Muscle layer of colon (tissue), 2 donors: ENCODE results near the gene BFAR.
"Not testable (repeated sequence)": the region's sequence is repeated elsewhere in the genome, so short reads cannot be mapped to it uniquely, and the experiment has no call there.

Source experiments
- H3K27ac ChIP-seq: one replicate; pipeline ENCODE4 v1.7.0; 2013; ENCODE audit warnings: low read depth, mild to moderate bottlenecking, low read length, moderate library complexity
- H3K27me3 ChIP-seq, 2 donors: one replicate each; pipeline ENCODE4 v1.7.0; 2013; ENCODE audit warnings: low read length in 2 of 2, mild to moderate bottlenecking in 2 of 2; ENCODE audit not compliant: insufficient read depth in 2 of 2, control insufficient read depth in 1 of 2
- H3K36me3 ChIP-seq: one replicate; pipeline ENCODE4 v1.7.0; 2013; ENCODE audit warnings: mild to moderate bottlenecking, low read length; ENCODE audit not compliant: insufficient read depth
- H3K4me1 ChIP-seq: one replicate; pipeline ENCODE4 v1.7.0; 2013; ENCODE audit warnings: mild to moderate bottlenecking, low read length; ENCODE audit not compliant: insufficient read depth
- H3K4me3 ChIP-seq, 2 donors: one replicate each; pipeline ENCODE4 v1.7.0; 2013; ENCODE audit warnings: low read length in 2 of 2, low read depth in 1 of 2, mild to moderate bottlenecking in 1 of 2, moderate library complexity in 1 of 2
- H3K9ac ChIP-seq: one replicate; pipeline ENCODE4 v1.7.0; 2013; ENCODE audit warnings: low read length
- H3K9me3 ChIP-seq: one replicate; pipeline ENCODE4 v1.7.0; 2013; ENCODE audit warnings: mild to moderate bottlenecking, low read length
- donor health status: abdominal sarcoma.
- donor health status: Adenocarcinoma of cecum.

The BFAR gene

GRCh38 chr16:14672403-14672971 lies 39.7 kb downstream of the BFAR start:
- Histone ChIP-seq H3K27ac (no peak overlapping the region), H3K36me3 (peaks cover 5% of the 10 kb centered on the region), H3K27me3 (no peaks in the 10 kb centered on the region), H3K4me3 (no peak overlapping the region), H3K4me1 (no peaks in the 10 kb centered on the region), H3K9me3 (no peaks in the 10 kb centered on the region), H3K9ac (no peak overlapping the region)

DNA sequence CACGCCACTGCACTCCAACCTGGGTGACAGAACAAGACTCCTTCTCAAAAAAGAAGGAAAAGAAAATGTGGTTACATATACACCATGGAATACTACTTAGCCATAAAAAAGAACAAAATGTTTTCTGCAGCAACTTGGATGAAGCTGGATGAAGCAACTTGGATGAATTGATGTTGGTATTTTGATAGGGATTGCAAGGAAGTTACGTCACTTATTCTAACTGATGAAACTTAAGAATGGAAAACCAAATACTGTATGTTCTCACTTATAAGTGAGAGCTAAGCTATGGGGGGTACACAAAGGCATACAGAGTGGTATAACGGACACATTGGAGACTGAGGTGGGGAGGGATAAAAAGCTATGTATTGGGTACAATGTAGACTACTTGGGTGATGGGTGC lies 43.9 kb downstream of the BFAR start:
- H3K4me3 ChIP-seq: no peak overlapping the region
- H3K27me3 ChIP-seq: no peaks in the 10 kb centered on the region
- no peaks in the 10 kb centered on the region for H3K4me1 ChIP-seq
- no peak overlapping the region for H3K27ac ChIP-seq
- no peaks in the 10 kb centered on the region for H3K36me3 ChIP-seq
- H3K9me3 ChIP-seq: no peaks in the 10 kb centered on the region
- H3K9ac ChIP-seq: no peak overlapping the region

DNA sequence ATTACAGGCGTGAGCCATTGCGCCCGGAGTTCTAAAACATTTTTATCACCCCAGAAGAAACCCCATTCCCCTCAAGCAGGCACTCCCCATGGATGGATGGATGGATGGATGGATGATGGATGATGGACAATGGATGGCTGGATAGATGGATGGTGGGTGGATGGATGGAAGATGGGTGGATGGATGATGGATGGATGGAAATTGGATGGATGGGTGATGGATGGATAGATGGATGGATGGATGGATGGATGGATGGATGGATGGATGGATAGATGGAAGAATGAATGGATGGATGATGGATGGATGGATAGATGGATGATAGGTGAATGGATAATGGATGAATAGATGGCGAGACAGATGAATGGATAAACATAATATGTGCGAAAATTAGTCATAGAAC lies 44.9 kb downstream of the BFAR start:
- Histone ChIP-seq H3K9me3 (no peaks in the 10 kb centered on the region), H3K4me1 (no peaks in the 10 kb centered on the region), H3K9ac (no peak overlapping the region), H3K36me3 (no peaks in the 10 kb centered on the region), H3K27me3 (no peaks in the 10 kb centered on the region), H3K27ac (no peak overlapping the region), H3K4me3 (no peak overlapping the region)

- Histone ChIP-seq H3K9ac (no peak overlapping the region), H3K4me3 (no peak overlapping the region), H3K36me3 (no peaks in the 10 kb centered on the region), H3K27ac (no peak overlapping the region), H3K4me1 (no peaks in the 10 kb centered on the region), H3K9me3 (no peaks in the 10 kb centered on the region), H3K27me3 (no peaks in the 10 kb centered on the region)
These were observed 46.2 kb downstream of the BFAR start for GRCh38 chr16:14678748-14679497.

- H3K36me3 ChIP-seq, H3K27me3 ChIP-seq, H3K4me1 ChIP-seq, H3K9me3 ChIP-seq, H3K27ac ChIP-seq, H3K9ac ChIP-seq, H3K4me3 ChIP-seq: not testable (repeated sequence)
These were observed 47.6 kb downstream of the BFAR start for GRCh38 chr16:14680396-14680795.

GRCh38 chr16:14681115-14681514 lies 48.4 kb downstream of the BFAR start:
- no peaks in the 10 kb centered on the region for H3K27me3 ChIP-seq
- no peaks in the 10 kb centered on the region for H3K36me3 ChIP-seq
- H3K9me3 ChIP-seq: no peaks in the 10 kb centered on the region
- no peak overlapping the region for H3K9ac ChIP-seq
- no peak overlapping the region for H3K27ac ChIP-seq
- no peak overlapping the region for H3K4me3 ChIP-seq
- H3K4me1 ChIP-seq: no peaks in the 10 kb centered on the region

DNA sequence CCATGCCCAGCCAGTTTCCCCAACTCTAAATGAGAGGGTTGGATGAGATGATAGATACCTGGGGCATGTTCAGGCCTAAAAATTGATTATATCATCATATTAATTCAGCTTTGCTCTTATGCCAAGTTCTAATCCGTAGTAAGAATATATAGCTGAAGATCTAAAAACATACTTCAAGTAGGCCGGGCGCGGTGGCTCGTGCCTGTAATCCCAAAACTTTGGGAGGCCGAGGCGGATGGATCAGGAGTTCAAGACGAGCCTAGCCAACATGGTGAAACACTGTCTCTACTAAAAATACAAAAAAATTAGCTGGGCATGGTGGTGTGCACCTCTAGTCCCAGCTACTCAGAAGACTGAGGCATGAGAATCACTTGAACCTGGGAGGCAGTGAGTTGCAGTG lies 49.4 kb downstream of the BFAR start:
- Histone ChIP-seq H3K27ac (no peak overlapping the region), H3K36me3 (no peaks in the 10 kb centered on the region), H3K27me3 (no peaks in the 10 kb centered on the region), H3K9ac (no peak overlapping the region), H3K9me3 (no peaks in the 10 kb centered on the region), H3K4me3 (no peak overlapping the region), H3K4me1 (no peaks in the 10 kb centered on the region)

DNA sequence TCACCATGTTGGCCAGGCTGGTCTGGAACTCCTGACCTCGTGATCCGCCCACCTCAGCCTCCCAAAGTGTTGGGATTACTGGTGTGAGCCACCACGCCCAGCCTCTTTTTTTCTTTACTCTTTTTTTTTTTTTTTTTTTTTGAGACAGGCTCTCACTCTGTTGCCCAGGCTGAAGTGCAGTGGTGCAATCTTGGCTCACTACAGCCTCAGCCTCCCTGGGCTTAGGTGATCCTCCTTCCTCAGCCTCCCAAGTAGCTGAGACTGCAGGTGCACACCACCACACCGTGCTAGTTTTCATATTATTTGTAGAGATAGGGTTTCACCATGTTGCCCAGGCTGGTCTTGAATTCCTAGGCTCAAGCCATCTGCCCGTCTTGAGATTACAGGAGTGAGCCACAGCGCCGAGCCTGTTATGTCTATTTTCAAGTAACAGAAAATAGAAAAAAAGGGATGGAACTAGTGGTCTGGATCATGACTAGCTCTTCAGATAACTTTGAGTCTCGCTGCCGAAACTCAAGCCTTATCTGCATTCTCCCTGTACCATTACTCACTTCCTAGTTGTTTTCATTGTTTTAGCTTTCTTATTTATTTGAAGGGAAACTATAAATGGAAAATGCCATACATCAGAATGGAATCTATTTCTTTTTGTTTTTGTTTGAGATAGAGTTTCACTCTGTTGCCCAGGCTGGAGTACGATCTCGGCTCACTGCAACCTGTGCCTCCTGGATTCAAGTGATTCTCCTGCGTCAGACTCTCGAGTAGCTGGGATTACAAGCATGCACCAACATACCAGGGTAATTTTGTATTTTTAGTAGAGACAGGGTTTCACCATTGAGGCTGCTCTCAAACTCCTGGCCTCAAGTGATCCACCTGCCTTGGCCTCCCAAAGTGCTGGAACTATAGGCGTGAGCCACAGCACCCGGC lies 53.4 kb downstream of the BFAR start:
- H3K27me3 ChIP-seq, H3K4me1 ChIP-seq, H3K4me3 ChIP-seq, H3K9ac ChIP-seq, H3K9me3 ChIP-seq, H3K27ac ChIP-seq, H3K36me3 ChIP-seq: not testable (repeated sequence)

DNA sequence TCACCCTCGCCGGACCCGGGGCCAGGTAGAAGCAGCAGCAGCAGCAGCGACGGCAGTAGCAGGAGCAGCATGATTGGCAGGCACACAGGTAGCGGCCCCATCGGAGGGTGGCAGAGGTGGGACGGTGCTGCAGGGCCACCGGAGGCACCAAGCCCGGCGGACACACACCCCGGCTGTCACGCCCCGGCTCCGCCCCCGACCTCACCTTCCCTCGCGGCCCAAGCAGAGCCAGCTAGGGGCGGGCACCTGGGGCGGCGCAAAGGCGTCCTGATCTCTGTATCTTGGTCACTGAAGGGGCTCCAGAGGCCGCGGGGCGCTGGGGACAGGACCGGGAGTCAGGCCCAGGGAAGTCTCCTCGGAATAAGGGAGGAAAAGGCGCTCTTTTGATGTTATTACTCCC lies 61.4 kb downstream of the BFAR start, which contains the start of gene PLA2G10:
TSS of gene PLA2G10 (minus strand) at position 180 of the 400 bp plus-strand sequence. CDS start at position 101, 79 bp downstream.
- not testable (repeated sequence) for H3K9ac ChIP-seq, H3K4me1 ChIP-seq, H3K36me3 ChIP-seq, H3K27ac ChIP-seq, H3K27me3 ChIP-seq, H3K9me3 ChIP-seq, H3K4me3 ChIP-seq

DNA sequence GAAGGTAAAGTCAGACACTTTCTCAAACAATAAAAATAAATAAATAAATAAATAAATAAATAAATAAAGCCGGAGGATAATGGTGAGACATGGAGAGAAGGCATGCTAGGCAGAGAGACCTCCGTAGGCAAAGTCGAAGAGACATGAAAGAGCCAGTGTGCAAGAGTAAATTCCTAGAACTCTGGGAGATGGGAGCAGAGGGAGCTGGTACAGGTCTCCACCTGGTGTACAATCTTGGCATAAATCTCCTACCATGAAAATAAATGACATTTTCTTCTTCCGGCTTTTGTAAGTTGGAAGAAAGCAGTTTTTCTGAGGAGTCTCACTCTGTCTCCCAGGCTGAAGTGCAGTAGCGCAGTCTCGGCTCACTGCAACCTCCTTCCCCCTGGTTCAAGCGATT lies 69.1 kb downstream of the BFAR start:
- not testable (repeated sequence) for H3K4me3 ChIP-seq, H3K36me3 ChIP-seq, H3K9me3 ChIP-seq, H3K9ac ChIP-seq, H3K27me3 ChIP-seq, H3K27ac ChIP-seq, H3K4me1 ChIP-seq

DNA sequence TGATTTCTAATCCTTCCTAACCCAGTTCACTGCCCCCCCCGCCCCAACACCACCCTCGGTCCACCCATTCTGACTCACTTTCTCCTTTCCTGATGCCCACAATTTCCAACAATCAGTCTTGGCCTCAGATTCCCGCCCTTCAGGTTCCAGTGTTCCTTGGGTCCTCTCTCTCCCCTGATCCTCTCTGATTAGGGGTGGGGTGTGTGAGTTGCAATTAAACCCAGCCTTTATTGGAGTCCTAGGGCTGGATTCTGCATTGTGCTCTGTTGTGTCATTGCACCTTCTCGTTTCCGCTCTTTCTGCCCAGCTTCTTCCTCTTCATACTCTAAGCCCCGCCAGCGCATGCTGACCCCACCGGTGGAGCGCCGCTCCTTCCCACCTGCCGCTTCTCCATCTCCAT lies 69.9 kb downstream of the BFAR start:
- H3K4me1 ChIP-seq, H3K27me3 ChIP-seq, H3K4me3 ChIP-seq, H3K9me3 ChIP-seq, H3K9ac ChIP-seq, H3K27ac ChIP-seq, H3K36me3 ChIP-seq: not testable (repeated sequence)
